ENCODE data around the gene FAHD2A. TPM values are rescaled to one million over a fixed set of nuclear protein-coding genes. Genes with fewer than 3 reads are reported as not detected.
"Not testable (repeated sequence)": the region's sequence is repeated elsewhere in the genome, so short reads cannot be mapped to it uniquely, and the experiment has no call there.

FAHD2A gene
- total RNA-seq, 1 donor from 2014 or later = 42.2 TPM

DNA sequence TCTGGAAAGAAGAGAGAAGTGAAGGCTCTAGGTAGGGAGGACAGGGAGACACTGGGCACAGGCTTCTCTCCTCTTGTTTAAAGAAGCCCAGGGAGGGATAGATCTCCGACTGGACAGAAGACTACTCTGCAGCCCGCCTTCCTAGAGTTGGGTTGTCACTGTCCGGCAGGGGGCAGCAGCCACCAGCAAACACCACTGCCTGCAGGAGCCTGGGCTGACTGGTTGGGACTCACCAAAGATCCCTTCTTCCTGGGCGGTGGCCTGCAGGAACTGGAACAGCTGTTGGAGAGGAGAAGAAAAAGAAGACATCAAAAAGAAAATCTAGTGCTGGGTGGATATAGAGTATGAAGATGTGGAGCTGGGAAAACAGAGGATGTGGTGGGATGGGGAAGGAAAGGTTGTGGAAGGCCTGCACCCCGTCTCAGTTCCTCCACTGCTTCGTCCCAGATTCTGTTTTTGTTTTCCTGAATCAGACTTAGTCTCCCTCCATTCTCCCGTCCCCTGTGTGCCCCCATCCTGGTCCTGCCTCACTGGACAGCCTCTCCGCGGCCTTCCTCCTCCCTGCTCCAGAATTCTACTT, 11.6 kb downstream of the FAHD2A start:
- DNase-seq (ENCODE audit: low read depth, low spot score) = peak; percentile 83
- not testable (repeated sequence) for H3K4me1 Mint-ChIP-seq; H3K4me3 Mint-ChIP-seq; H3K36me3 Mint-ChIP-seq (ENCODE audit: low read depth); H3K9me3 Mint-ChIP-seq; H3K27ac Mint-ChIP-seq (ENCODE audit: unreplicated experiment); H3K27me3 Mint-ChIP-seq (ENCODE audit: low read depth)
- TF ChIP-seq, protein P1, sequence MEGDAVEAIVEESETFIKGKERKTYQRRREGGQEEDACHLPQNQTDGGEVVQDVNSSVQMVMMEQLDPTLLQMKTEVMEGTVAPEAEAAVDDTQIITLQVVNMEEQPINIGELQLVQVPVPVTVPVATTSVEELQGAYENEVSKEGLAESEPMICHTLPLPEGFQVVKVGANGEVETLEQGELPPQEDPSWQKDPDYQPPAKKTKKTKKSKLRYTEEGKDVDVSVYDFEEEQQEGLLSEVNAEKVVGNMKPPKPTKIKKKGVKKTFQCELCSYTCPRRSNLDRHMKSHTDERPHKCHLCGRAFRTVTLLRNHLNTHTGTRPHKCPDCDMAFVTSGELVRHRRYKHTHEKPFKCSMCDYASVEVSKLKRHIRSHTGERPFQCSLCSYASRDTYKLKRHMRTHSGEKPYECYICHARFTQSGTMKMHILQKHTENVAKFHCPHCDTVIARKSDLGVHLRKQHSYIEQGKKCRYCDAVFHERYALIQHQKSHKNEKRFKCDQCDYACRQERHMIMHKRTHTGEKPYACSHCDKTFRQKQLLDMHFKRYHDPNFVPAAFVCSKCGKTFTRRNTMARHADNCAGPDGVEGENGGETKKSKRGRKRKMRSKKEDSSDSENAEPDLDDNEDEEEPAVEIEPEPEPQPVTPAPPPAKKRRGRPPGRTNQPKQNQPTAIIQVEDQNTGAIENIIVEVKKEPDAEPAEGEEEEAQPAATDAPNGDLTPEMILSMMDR (conservative IDR thresholded peaks at IDR 0.05) = peak; percentile 87

- not testable (repeated sequence) for H3K27me3 Mint-ChIP-seq (ENCODE audit: low read depth); H3K4me3 Mint-ChIP-seq; DNase-seq (ENCODE audit: low read depth, low spot score); H3K36me3 Mint-ChIP-seq (ENCODE audit: low read depth); H3K27ac Mint-ChIP-seq (ENCODE audit: unreplicated experiment); H3K4me1 Mint-ChIP-seq; H3K9me3 Mint-ChIP-seq
Observed at GRCh38 chr2:95415138-95415537, 12.6 kb downstream of the FAHD2A start.

DNA sequence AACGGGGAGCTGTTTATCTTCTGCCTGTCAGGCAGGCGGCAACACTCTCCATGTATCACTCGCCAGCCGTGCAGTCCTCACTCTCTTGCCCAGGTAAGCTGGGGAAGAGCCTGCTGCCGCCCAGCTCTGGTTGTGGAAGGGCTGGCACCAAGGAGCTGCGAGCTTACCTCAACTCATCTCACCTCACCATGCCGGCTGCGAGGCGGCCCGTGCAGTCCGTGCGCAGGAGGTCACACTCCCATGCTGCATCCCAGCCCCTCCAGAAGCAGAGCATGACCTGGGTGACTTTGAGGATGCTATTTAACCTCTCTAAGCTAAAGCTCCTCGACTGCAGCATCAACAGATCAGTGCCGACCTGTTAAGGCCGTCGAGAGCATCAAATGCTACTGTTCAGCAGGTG, 13.1 kb downstream of the FAHD2A start:
- not testable (repeated sequence) for H3K4me1 Mint-ChIP-seq; H3K9me3 Mint-ChIP-seq; H3K36me3 Mint-ChIP-seq (ENCODE audit: low read depth); H3K4me3 Mint-ChIP-seq; H3K27ac Mint-ChIP-seq (ENCODE audit: unreplicated experiment); H3K27me3 Mint-ChIP-seq (ENCODE audit: low read depth); DNase-seq (ENCODE audit: low read depth, low spot score)

- H3K4me3 Mint-ChIP-seq = not testable (repeated sequence)
Observed at GRCh38 chr2:95427196-95427867, 24.8 kb downstream of the FAHD2A start.

DNA sequence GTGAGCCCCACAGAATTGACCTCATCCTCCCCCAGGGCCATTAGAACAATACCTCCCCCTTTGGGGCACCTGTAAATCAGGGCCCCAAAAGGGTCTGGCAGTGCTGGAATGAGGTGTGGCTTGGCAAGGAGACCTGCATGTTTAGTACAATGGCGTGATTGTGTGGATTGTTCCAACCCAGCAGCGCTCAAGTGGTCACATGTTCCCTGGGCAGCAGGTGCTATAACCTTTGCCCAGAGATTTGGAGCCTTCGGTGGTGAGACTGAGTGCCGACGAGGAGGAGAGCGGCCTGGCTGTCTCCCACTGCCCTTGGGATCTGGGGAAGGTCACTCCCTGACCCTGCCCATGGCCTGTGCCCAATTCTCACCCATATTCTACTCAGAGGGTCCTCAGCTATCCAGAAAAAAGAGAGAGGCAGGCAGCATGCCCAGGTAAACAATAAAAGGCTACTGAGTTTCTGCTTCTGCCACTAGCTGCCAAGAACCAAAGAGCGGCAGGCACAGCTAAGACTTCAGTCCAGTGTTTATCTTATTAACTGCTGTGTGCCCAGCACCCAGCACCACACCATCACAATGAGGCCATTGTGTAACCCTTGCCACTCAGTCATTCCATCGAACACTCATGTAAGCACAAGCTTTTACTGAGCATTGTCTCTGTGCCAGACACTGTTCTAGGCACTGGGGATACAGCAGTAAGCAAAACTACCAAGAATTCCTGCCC, 27.4 kb downstream of the FAHD2A start:
- not testable (repeated sequence) for H3K4me3 Mint-ChIP-seq; H3K9me3 Mint-ChIP-seq; DNase-seq (ENCODE audit: low read depth, low spot score); H3K27ac Mint-ChIP-seq (ENCODE audit: unreplicated experiment); H3K36me3 Mint-ChIP-seq (ENCODE audit: low read depth); H3K27me3 Mint-ChIP-seq (ENCODE audit: low read depth); H3K4me1 Mint-ChIP-seq

More at GRCh38 chr2:95427196-95427867, 24.8 kb downstream of the FAHD2A start:
- H3K27ac Mint-ChIP-seq (ENCODE audit: unreplicated experiment); H3K27me3 Mint-ChIP-seq (ENCODE audit: low read depth); DNase-seq (ENCODE audit: low read depth, low spot score); H3K4me1 Mint-ChIP-seq; H3K36me3 Mint-ChIP-seq (ENCODE audit: low read depth); H3K9me3 Mint-ChIP-seq: not testable (repeated sequence)

DNA sequence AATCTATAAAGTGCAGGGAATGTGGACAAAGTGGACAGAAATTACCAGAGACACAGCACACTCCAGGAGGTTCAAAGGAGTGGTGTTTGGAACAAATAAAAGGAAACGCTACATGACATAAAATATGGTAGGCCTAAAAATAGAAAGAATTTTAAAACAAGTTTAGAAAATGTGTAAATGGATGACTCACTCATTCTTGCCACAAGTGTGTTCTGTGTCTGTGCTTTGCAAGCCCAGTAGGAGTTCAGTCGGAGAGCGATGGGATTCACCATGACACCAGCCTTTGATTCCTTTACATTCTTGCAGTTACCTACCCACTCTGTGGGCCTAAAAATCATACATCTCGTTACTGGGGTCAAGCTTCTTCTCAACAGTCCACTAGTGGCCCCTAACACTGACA, 30.9 kb downstream of the FAHD2A start:
- H3K27me3 Mint-ChIP-seq (ENCODE audit: low read depth); H3K4me3 Mint-ChIP-seq; DNase-seq (ENCODE audit: low read depth, low spot score); H3K36me3 Mint-ChIP-seq (ENCODE audit: low read depth); H3K27ac Mint-ChIP-seq (ENCODE audit: unreplicated experiment); H3K4me1 Mint-ChIP-seq; H3K9me3 Mint-ChIP-seq: not testable (repeated sequence)

GRCh38 chr2:95433973-95434372, 31.5 kb downstream of the FAHD2A start:
- not testable (repeated sequence) for H3K4me3 Mint-ChIP-seq; H3K9me3 Mint-ChIP-seq; DNase-seq (ENCODE audit: low read depth, low spot score); H3K4me1 Mint-ChIP-seq; H3K27me3 Mint-ChIP-seq (ENCODE audit: low read depth); H3K27ac Mint-ChIP-seq (ENCODE audit: unreplicated experiment); H3K36me3 Mint-ChIP-seq (ENCODE audit: low read depth)

GRCh38 chr2:95434507-95435076, 32.1 kb downstream of the FAHD2A start:
- H3K4me3 Mint-ChIP-seq; H3K27me3 Mint-ChIP-seq (ENCODE audit: low read depth); DNase-seq (ENCODE audit: low read depth, low spot score); H3K9me3 Mint-ChIP-seq; H3K4me1 Mint-ChIP-seq; H3K27ac Mint-ChIP-seq (ENCODE audit: unreplicated experiment); H3K36me3 Mint-ChIP-seq (ENCODE audit: low read depth): not testable (repeated sequence)

GRCh38 chr2:95435162-95435871, 32.8 kb downstream of the FAHD2A start:
- not testable (repeated sequence) for H3K4me1 Mint-ChIP-seq; H3K4me3 Mint-ChIP-seq; H3K27ac Mint-ChIP-seq (ENCODE audit: unreplicated experiment); H3K9me3 Mint-ChIP-seq; H3K36me3 Mint-ChIP-seq (ENCODE audit: low read depth); H3K27me3 Mint-ChIP-seq (ENCODE audit: low read depth); DNase-seq (ENCODE audit: low read depth, low spot score)

- H3K9me3 Mint-ChIP-seq; H3K36me3 Mint-ChIP-seq (ENCODE audit: low read depth); H3K4me1 Mint-ChIP-seq; H3K27ac Mint-ChIP-seq (ENCODE audit: unreplicated experiment); DNase-seq (ENCODE audit: low read depth, low spot score); H3K27me3 Mint-ChIP-seq (ENCODE audit: low read depth); H3K4me3 Mint-ChIP-seq: not testable (repeated sequence)
Observed at GRCh38 chr2:95435872-95436209, 33.3 kb downstream of the FAHD2A start.

- H3K36me3 Mint-ChIP-seq (ENCODE audit: low read depth); H3K4me1 Mint-ChIP-seq; H3K9me3 Mint-ChIP-seq; DNase-seq (ENCODE audit: low read depth, low spot score); H3K27me3 Mint-ChIP-seq (ENCODE audit: low read depth); H3K4me3 Mint-ChIP-seq; H3K27ac Mint-ChIP-seq (ENCODE audit: unreplicated experiment): not testable (repeated sequence)
Observed at GRCh38 chr2:95442474-95443099, 40.1 kb downstream of the FAHD2A start.

DNA sequence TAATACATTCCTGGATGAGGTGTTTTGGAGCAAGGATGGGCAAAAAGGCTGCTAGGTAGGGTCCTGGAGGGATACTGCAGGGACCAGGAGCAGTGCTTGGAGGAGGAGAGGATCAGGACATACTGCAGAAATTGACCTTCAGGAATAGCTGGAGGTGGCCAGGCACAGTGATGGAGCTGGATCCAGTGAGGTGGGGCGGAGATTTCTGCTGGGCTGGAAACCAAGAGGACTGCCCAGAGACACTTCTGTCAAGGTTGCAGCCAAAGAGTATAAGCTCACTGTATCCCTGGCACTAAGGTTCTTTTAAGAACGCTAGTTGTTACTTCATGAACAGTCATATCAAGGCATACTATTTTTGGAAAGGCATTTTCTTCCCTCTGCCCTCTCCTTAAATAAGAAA, 42.8 kb downstream of the FAHD2A start:
- H3K4me1 Mint-ChIP-seq = not testable (repeated sequence)

More for the DNA sequence above, 42.8 kb downstream of the FAHD2A start:
- DNase-seq (ENCODE audit: low read depth, low spot score); H3K9me3 Mint-ChIP-seq; H3K27ac Mint-ChIP-seq (ENCODE audit: unreplicated experiment); H3K4me3 Mint-ChIP-seq; H3K27me3 Mint-ChIP-seq (ENCODE audit: low read depth); H3K36me3 Mint-ChIP-seq (ENCODE audit: low read depth): not testable (repeated sequence)

Data from neural crest cell (in vitro differentiated cells).